ENCODE data around the gene FLNC.

The FLNC gene

GRCh38 chr7:128872394-128872824 lies 42.2 kb downstream of the FLNC start:
- no peak for DNase-seq
- H3K27ac ChIP-seq = no peak overlapping the region
- TF ChIP-seq CTCF (IDR thresholded peaks at IDR 0.05; ENCODE audit: low read depth, low read length, missing control alignments) = peak; percentile 33
- H3K27me3 ChIP-seq (replicated peaks) = peaks cover 4% of the 10 kb centered on the region
- no peaks in the 10 kb centered on the region for H3K36me3 ChIP-seq (replicated peaks)
- H3K4me3 ChIP-seq (ENCODE audit: low read depth, low read length) = no peak overlapping the region
- in situ Hi-C loops (cut with HindIII; ENCODE audit: low pct_ligation_motif_present, low sequenced_read_pairs) = no loop called here

GRCh38 chr7:128873234-128873633 lies 43.0 kb downstream of the FLNC start:
- no peak for TF ChIP-seq CTCF (IDR thresholded peaks at IDR 0.05; ENCODE audit: low read depth, low read length, missing control alignments)
- DNase-seq = no peak
- in situ Hi-C loops (cut with HindIII; ENCODE audit: low pct_ligation_motif_present, low sequenced_read_pairs) = no loop called here
- H3K36me3 ChIP-seq (replicated peaks) = no peaks in the 10 kb centered on the region
- H3K27me3 ChIP-seq (replicated peaks) = peaks cover 4% of the 10 kb centered on the region
- no peak overlapping the region for H3K27ac ChIP-seq
- no peak overlapping the region for H3K4me3 ChIP-seq (ENCODE audit: low read depth, low read length)

GRCh38 chr7:128874140-128875031 lies 44.2 kb downstream of the FLNC start:
- H3K27ac ChIP-seq = no peak overlapping the region
- DNase-seq = no peak
- no peak overlapping the region for H3K4me3 ChIP-seq (ENCODE audit: low read depth, low read length)
- H3K36me3 ChIP-seq (replicated peaks) = no peaks in the 10 kb centered on the region
- no peak for TF ChIP-seq CTCF (IDR thresholded peaks at IDR 0.05; ENCODE audit: low read depth, low read length, missing control alignments)
- in situ Hi-C loops (cut with HindIII; ENCODE audit: low pct_ligation_motif_present, low sequenced_read_pairs) = no loop called here
- H3K27me3 ChIP-seq (replicated peaks) = peaks cover 4% of the 10 kb centered on the region

- no peak for DNase-seq
- H3K36me3 ChIP-seq (replicated peaks) = no peaks in the 10 kb centered on the region
- no peak overlapping the region for H3K27ac ChIP-seq
- no peak for TF ChIP-seq CTCF (IDR thresholded peaks at IDR 0.05; ENCODE audit: low read depth, low read length, missing control alignments)
- in situ Hi-C loops (cut with HindIII; ENCODE audit: low pct_ligation_motif_present, low sequenced_read_pairs) = no loop called here
- no peaks in the 10 kb centered on the region for H3K27me3 ChIP-seq (replicated peaks)
- no peak overlapping the region for H3K4me3 ChIP-seq (ENCODE audit: low read depth, low read length)
Measured at GRCh38 chr7:128875523-128875948, 45.3 kb downstream of the FLNC start.

GRCh38 chr7:128876127-128876526 lies 45.9 kb downstream of the FLNC start:
- no peak for TF ChIP-seq CTCF (IDR thresholded peaks at IDR 0.05; ENCODE audit: low read depth, low read length, missing control alignments)
- in situ Hi-C loops (cut with HindIII; ENCODE audit: low pct_ligation_motif_present, low sequenced_read_pairs) = no loop called here

More at GRCh38 chr7:128876127-128876526, 45.9 kb downstream of the FLNC start:
- H3K36me3 ChIP-seq (replicated peaks) = no peaks in the 10 kb centered on the region
- DNase-seq = no peak
- no peak overlapping the region for H3K4me3 ChIP-seq (ENCODE audit: low read depth, low read length)
- H3K27me3 ChIP-seq (replicated peaks) = no peaks in the 10 kb centered on the region
- no peak overlapping the region for H3K27ac ChIP-seq
